Adipocyte (in vitro differentiated cells): Measurements from ENCODE around the gene ATP12A.

ENCODE experiments used
- DNase-seq: peaks from one replicate; pipeline ENCODE4 v3.0.0-alpha.2; 2015; ENCODE audit warnings: low read depth
- H3K27me3 ChIP-seq: replicated peaks from 2 replicates; pipeline ENCODE4 v1.7.0; 2013; ENCODE audit warnings: mild to moderate bottlenecking, low read length, moderate library complexity; ENCODE audit not compliant: control insufficient read depth, insufficient read depth
- H3K36me3 ChIP-seq: 2 replicates; pipeline ENCODE4 v1.7.0; 2013; ENCODE audit warnings: low read length, mild to moderate bottlenecking, moderate library complexity; ENCODE audit not compliant: control insufficient read depth, insufficient read depth, severe bottlenecking
- H3K4me1 ChIP-seq: 2 replicates; pipeline ENCODE4 v1.7.0; 2013; ENCODE audit warnings: mild to moderate bottlenecking, low read length, moderate library complexity; ENCODE audit not compliant: control insufficient read depth, insufficient read depth
- H3K4me3 ChIP-seq: 2 replicates; pipeline ENCODE4 v1.7.0; 2013; ENCODE audit warnings: mild to moderate bottlenecking, low read length, moderate library complexity
- H3K9ac ChIP-seq: 2 replicates; pipeline ENCODE4 v1.7.0; 2013; ENCODE audit warnings: mild to moderate bottlenecking, low read length, moderate library complexity
- H3K9me3 ChIP-seq: 2 replicates; pipeline ENCODE4 v1.7.0; 2013; ENCODE audit warnings: mild to moderate bottlenecking, low read length, moderate library complexity; ENCODE audit not compliant: control insufficient read depth

Gene ATP12A

DNA sequence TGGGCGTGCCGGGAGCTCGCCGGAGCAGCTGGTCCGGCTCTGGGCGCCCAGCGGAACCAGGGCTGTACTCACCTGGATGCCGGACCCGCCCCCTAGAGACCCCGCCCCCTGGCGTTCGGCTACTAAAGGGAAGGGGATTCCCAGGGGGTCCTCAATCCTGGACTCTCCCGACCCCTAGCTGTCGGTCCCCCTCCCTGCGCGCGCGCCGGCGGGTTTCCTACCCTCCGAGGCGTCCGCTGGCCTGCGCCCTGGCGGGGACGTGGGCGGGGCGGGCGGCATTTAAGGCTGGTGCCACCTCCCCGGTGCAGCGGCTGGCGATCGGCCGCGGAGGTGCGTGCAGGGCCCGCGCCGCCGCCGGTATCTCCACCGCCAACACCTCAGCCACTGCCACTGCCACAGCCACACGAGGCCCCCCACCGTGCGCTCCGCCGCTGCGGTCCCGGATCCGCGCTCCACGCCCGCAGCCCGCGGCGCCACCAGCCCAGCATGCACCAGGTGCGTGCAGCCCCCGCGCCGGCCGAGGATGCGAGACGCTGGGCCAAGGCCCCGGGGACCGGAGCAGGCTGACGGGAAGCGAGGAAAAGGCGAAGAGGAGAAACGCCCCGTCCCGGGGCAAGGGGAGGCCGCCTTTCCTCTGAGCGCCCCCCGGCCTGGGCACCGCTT lies at the start of gene ATP12A:
Gene ATP12A (plus strand): TSS at position 151 of the 663 bp plus-strand sequence. CDS start 336 bp downstream, at position 487.
- Histone ChIP-seq H3K4me3 (peak within 1 kb of the TSS; percentile 30), H3K27me3 (peaks cover 46% of the 10 kb centered on the region)
- DNase-seq: peak; percentile 30

DNA sequence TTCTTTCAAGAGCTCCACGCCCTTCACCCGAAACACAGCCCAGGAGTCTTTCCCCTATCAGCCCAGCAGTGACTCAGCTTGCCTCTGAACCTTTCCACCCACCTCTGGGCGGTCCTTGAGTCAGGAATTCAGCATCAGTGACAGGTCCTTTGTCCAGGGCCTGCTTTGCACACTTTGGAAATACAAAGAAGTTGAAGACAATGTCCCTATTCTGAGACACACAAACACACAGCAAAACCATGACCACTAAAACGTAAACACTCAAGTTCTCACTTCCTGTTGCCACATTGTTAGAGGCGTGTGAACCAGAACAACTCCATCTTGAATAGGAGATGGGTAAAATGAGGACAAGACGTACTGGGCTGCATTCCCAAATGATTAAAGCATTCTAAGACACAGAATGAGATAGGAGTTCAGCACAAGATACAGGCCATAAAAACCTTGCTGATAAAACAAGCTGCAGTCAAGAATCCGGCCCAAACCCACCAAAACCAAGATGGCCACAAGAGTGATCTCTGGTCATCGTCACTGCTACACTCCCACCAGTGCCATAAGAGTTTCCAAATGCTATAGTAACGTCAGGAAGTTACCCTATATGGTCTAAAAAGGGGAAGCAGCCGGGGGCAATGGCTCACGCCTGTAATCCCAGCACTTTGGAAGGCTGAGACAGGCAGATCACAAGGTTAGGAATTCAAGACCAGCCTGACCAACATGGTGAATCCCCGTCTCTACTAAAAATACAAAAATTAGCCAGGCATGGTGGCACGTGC lies 49.2 kb upstream of the ATP12A start:
- Histone ChIP-seq H3K4me3 (no peak overlapping the region), H3K36me3 (no peaks in the 10 kb centered on the region), H3K4me1 (peaks cover 6% of the 10 kb centered on the region), H3K27me3 (no peaks in the 10 kb centered on the region), H3K9me3 (no peaks in the 10 kb centered on the region), H3K9ac (no peak overlapping the region)
- DNase-seq: no peak

More for the DNA sequence above, at the start of gene ATP12A:
- no peaks in the 10 kb centered on the region for H3K36me3 ChIP-seq
- H3K9me3 ChIP-seq: no peaks in the 10 kb centered on the region
- peaks cover 13% of the 10 kb centered on the region for H3K4me1 ChIP-seq
- H3K9ac ChIP-seq: no peak within 1 kb of the TSS

DNA sequence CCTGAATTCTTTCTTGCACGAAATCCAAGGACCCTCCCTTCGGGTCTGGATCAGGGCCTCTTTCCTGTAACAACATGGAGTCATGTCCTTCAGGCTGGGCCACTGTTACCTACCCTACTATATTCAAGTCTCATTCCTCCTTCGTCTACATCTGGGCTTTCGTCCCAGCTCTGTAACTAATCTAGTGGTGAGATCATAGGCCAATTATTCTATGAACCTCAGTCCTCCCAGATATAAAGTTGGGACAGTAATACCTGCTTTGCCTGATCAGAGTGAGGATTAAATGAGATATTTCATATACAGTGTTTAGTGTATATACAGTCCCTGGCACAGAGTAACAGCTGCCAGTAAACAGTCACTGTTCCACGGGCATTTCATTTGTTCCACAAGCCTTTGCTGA lies 48.3 kb upstream of the ATP12A start:
- Histone ChIP-seq H3K27me3 (no peaks in the 10 kb centered on the region), H3K9me3 (no peaks in the 10 kb centered on the region), H3K36me3 (no peaks in the 10 kb centered on the region), H3K4me1 (peaks cover 6% of the 10 kb centered on the region), H3K4me3 (no peak overlapping the region), H3K9ac (no peak overlapping the region)
- no peak for DNase-seq

DNA sequence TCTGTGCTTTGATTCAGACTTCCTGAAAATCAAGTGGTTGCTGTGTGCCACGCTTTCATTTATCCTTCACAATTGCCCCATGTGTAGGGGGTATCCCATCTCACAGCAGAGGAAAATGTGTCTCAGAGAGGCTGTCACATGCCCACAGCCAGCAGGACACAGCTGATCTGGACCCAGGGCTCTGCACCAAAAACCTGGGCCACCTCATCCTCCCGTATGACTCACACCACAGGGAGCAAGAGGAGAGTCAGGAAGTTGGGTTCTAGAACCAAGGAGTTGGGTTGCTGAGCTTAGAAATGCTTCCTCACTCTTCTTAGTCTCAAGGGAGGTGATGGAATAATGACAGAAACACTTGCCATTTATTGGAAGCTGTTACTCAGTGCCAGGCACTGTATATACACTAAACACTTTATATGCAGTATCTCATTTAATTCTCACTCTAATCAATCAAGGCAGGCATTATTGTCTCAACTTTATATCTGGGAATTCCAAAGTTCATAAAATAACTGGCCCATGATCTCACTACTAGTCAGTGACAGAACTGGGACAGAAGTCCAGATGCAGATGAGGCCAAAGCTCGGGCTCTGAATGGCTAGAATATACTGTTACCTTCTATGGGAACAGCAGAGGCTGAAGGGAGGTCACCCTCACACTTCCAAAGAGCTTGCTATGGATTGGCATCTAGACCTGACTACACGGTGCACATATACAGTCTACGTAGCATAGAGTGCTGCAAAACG lies 47.7 kb upstream of the ATP12A start:
- Histone ChIP-seq H3K9me3 (no peaks in the 10 kb centered on the region), H3K27me3 (no peaks in the 10 kb centered on the region), H3K4me3 (no peak overlapping the region), H3K9ac (no peak overlapping the region), H3K4me1 (peaks cover 6% of the 10 kb centered on the region), H3K36me3 (no peaks in the 10 kb centered on the region)
- DNase-seq: no peak

DNA sequence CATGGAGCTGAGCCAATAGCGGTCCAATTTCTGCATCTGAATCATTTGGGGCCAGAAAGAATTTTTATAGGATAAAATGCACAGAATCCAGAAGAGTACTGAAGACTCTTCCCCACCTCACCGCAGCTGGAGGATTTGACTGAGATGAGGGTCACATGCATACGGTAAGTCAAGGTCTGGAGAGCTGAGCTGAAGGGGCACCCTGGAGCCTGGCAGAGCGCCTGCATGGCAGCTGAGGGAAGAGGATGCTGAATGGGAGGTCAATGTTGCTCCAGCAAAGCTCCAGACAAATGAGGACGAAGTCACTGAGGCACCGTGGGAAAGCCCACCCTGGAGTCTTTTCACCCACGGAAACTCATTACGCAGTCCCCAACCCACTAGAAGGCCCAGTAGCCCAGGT lies 43.4 kb upstream of the ATP12A start:
- Histone ChIP-seq H3K9ac (no peak overlapping the region), H3K9me3 (no peaks in the 10 kb centered on the region), H3K4me1 (peaks cover 6% of the 10 kb centered on the region), H3K36me3 (no peaks in the 10 kb centered on the region), H3K4me3 (no peak overlapping the region), H3K27me3 (no peaks in the 10 kb centered on the region)
- no peak for DNase-seq

DNA sequence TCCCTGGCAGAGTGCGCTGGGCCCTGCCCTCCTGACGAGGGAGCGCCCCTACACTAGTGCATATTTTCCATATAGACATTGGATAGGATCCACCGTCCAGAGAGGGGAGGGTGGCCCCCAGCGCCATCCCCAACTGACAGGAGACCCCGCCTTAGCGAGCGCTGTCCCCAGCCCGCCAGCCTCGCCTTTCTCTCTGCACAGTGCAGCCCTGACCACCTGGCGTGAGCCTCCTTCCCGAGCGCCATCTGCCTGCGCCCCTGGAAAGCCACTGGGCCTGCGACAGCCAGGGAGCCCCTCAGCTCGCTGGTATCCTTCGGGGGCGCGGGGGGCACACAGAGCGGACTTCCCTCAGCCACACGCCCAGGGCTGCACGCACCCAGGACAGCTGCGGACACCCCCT lies 42.1 kb upstream of the ATP12A start:
- Histone ChIP-seq H3K9ac (no peak overlapping the region), H3K4me1 (no peaks in the 10 kb centered on the region)
- DNase-seq: no peak

DNA sequence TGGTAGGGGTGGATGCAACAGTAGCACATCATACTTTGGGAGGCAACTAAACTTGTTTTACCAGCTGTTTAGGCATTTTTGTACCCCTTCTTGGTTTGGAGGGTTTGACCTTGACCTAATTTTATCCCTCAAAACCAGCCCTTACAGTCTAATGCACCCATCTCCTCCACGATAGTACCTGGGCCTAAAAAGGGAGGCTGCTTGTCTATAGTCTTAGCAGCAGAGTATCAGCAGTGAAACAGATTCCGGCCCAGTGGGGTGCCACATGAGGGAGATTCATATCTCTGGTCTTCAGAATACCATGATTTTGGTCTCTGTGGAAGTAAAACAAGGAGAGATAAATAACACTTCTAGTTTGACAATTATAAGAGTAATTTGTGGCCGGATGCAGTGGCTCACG lies 39.5 kb upstream of the ATP12A start:
- H3K4me3 ChIP-seq: no peak overlapping the region

More for the DNA sequence above, 42.1 kb upstream of the ATP12A start:
- Histone ChIP-seq H3K9me3 (no peaks in the 10 kb centered on the region), H3K4me3 (no peak overlapping the region), H3K27me3 (no peaks in the 10 kb centered on the region), H3K36me3 (no peaks in the 10 kb centered on the region)

DNA sequence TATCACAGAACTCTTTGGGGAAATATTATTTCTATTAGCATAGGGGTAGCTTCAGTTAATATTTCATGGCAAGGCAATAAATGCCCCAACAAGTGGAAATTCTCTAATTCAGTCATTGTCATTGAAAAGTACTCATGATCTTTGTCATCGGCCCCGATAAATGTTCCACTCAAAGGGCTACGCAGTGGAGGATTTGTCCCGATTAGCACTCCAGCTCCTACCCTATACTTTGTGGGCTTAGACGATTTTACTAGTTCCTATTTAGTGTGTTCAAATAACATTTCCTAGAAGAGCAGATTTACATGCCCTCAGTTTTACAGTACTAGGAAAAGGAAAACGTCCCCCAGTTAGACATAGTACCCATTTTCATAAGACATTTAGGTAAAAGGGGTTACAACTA lies 38.0 kb upstream of the ATP12A start:
- Histone ChIP-seq H3K9ac (no peak overlapping the region), H3K4me3 (no peak overlapping the region), H3K36me3 (no peaks in the 10 kb centered on the region), H3K4me1 (peaks cover 11% of the 10 kb centered on the region), H3K9me3 (no peaks in the 10 kb centered on the region), H3K27me3 (no peaks in the 10 kb centered on the region)
- DNase-seq: no peak

More for the DNA sequence above, 39.5 kb upstream of the ATP12A start:
- no peak for DNase-seq
- Histone ChIP-seq H3K9ac (no peak overlapping the region), H3K27me3 (no peaks in the 10 kb centered on the region), H3K36me3 (no peaks in the 10 kb centered on the region), H3K4me1 (peaks cover 11% of the 10 kb centered on the region), H3K9me3 (no peaks in the 10 kb centered on the region)

DNA sequence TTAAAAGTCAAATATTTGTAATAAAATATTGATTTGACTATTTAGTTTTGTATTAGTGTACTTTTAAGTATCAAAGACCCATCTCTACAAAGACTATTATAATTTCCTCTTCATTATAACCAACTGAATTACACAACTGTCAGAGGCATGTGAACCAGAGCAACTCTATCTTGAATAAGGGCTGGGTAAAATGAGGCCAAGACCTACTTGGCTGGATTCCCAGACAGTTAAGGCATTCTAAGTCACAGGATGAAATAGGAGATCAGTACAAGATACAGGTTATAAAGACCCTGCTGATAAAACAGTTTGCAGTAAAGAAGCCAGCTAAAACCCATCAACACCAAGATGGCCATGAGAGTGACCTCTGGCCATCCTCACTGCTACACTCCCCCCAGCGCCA lies 36.2 kb upstream of the ATP12A start:
- Histone ChIP-seq H3K4me3 (no peak overlapping the region), H3K27me3 (no peaks in the 10 kb centered on the region), H3K36me3 (no peaks in the 10 kb centered on the region), H3K4me1 (peaks cover 11% of the 10 kb centered on the region), H3K9me3 (no peaks in the 10 kb centered on the region), H3K9ac (no peak overlapping the region)
- DNase-seq: peak; percentile 77

DNA sequence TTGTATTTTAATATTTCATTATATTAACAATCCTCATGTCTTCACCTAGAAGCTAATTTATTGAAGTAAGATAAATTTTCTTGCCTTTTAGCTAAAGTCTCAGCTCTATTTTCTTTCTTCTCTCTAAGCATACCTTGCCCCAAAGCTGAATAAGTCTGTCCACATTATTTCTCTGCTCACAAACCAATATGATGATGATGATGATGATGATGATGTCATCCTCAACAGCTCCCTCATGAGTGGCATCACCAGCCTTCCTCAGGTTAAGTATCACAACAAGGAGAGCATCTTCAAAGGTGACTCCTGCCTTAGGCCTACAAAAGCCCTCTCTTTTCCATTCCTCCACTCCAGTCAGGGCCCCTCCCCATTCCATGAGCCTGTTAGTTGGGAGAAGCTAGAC lies 31.9 kb upstream of the ATP12A start:
- no peaks in the 10 kb centered on the region for H3K36me3 ChIP-seq
- H3K4me3 ChIP-seq: no peak overlapping the region
- H3K9me3 ChIP-seq: no peaks in the 10 kb centered on the region
- no peak for DNase-seq
- H3K9ac ChIP-seq: no peak overlapping the region
- peaks cover 23% of the 10 kb centered on the region for H3K4me1 ChIP-seq
- H3K27me3 ChIP-seq: no peaks in the 10 kb centered on the region

DNA sequence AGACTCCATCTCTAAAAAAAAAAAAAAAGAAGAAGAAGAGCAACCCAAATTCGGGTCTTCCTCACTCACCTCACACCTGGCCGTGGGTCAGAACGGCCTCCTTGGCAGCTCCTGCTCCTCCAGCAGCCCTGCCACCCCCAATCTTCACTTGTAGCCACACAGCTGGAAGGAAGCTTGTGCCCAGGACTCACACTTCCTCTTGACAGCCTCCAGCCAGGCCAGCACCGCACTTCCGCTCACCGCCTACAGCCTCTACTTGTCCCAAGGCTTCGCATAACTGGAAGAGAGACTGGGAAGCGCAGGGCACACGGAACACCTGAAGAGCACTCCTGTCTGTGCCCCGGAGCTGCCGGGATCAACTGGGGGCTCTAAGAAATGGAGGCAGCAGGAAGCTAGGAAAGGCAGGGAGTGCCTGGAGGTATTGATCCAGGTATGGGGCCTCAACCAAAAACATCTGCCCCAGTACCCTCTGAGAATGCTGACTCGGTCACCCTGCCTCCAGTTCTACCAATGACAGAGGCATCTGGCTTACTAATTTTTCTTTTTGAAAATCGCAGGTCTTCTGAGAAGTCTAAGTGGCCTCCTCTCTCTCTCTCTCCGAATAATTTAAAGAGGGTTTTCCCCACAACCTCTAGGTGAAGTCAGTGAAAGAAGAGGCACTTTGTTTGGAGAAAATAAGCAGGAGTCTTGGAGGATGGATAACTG lies 31.1 kb upstream of the ATP12A start:
- Histone ChIP-seq H3K36me3 (no peaks in the 10 kb centered on the region), H3K9me3 (no peaks in the 10 kb centered on the region), H3K4me3 (no peak overlapping the region), H3K9ac (no peak overlapping the region), H3K27me3 (no peaks in the 10 kb centered on the region), H3K4me1 (peaks cover 17% of the 10 kb centered on the region)
- DNase-seq: no peak
